NCI-H1417 treated with DMSO at 0.1 percent for 48 hours (cell line): ENCODE results near the gene SENP7.
"Not testable (repeated sequence)": the region's sequence is repeated elsewhere in the genome, so short reads cannot be mapped to it uniquely, and the experiment has no call there.

Source experiments
- DNase-seq: peaks from one replicate; lab custom pipeline; 2025; lab: John Stamatoyannopoulos, UW

Gene SENP7

GRCh38 chr3:101438641-101439040 lies 74.4 kb downstream of the SENP7 start:
- DNase-seq = not testable (repeated sequence)

GRCh38 chr3:101433652-101434051 lies 79.4 kb downstream of the SENP7 start:
- no peak for DNase-seq

- DNase-seq = no peak
Measured at GRCh38 chr3:101423984-101424888, 88.8 kb downstream of the SENP7 start.

GRCh38 chr3:101418851-101419250 lies 94.2 kb downstream of the SENP7 start:
- DNase-seq = no peak

DNA sequence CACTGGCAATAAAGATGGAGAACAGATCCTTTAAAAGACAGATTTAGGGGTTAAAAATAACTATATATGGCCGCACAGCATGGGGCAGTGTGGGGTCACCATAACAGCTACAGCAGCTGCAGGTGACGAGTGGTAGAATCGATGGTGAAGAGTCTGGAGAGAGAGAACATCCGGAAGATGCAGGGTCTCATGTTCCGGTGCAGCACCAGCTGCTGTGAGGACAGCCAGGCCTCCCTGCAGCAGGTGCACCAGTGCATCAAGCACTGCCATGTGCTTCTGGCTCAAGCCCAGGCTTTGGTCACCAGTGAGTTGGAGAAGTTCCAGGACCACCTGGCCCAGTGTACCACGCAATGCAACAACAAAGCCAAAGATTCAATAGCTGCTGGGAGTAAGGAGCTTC lies 98.9 kb downstream of the SENP7 start:
- no peak for DNase-seq

DNA sequence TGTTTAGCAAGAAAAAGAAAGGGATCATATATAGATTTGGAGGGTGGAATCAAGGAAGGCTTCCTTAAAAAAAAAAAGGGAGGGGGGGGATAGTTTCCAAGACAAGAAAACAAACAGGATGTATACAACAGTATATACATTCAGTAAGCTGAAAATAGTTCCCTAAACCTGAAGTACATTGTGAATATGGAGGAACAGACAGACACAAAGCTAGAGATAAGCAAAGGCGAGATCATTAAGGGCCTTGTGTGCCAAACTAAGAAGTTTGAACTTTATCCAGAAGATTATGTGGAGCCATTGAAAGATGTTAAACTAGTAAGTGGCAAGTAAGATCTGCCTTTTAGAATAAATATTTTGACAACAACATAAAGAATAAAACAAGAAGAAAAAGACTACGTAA lies 99.4 kb downstream of the SENP7 start:
- no peak for DNase-seq

DNA sequence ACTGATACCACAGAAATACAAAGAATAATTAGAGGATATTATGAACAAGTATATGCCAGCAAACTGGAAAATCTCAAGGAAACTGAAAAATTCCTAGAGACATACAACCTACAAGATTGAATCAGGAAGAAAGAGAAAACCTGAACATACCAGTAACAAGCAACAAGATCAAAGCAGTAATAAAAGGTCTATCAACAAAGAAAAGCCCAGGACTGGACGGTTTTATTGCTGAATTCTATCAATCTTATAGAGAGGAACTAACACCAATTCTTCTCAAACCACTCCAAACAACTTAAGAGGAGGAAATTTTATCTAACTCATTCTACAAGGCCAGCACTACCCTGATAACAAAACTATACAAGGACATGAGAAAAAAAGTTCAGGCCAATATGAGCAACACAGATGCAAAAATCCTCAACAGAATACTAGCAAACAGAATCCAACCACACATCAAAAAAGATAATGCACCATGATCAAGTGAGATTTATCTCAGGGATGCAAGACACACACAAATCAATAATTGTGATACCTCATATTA lies 121.5 kb downstream of the SENP7 start:
- DNase-seq = no peak

- DNase-seq = no peak
Measured at GRCh38 chr3:101388706-101389105, 124.3 kb downstream of the SENP7 start.

GRCh38 chr3:101387351-101387750 lies 125.7 kb downstream of the SENP7 start:
- no peak for DNase-seq

- no peak for DNase-seq
Measured at GRCh38 chr3:101384426-101384825, 128.6 kb downstream of the SENP7 start.

GRCh38 chr3:101383656-101384055 lies 129.4 kb downstream of the SENP7 start:
- DNase-seq = no peak

DNA sequence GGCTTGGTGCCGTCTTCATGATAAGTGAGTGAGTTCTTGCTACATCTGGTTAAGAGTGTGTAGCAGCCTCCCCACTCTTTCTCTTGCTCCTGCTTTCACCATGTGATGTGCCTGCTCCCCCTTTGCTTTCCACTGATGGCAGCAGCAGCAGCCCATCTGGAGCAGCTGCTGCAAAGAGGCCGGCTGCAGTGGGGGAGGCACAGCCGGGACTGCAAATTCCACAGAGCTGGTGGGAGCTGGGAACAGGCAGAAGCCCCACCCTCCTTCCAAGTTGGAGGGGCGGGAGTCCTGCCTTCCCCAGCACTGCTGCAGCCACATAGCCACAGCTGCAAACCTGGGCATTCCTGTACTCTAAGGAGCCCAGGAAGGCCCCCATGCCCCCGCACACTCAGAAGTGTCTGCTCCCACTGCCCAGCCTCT lies 129.8 kb downstream of the SENP7 start:
- no peak for DNase-seq

GRCh38 chr3:101381809-101382208 lies 131.2 kb downstream of the SENP7 start:
- peak; percentile 32 for DNase-seq

DNA sequence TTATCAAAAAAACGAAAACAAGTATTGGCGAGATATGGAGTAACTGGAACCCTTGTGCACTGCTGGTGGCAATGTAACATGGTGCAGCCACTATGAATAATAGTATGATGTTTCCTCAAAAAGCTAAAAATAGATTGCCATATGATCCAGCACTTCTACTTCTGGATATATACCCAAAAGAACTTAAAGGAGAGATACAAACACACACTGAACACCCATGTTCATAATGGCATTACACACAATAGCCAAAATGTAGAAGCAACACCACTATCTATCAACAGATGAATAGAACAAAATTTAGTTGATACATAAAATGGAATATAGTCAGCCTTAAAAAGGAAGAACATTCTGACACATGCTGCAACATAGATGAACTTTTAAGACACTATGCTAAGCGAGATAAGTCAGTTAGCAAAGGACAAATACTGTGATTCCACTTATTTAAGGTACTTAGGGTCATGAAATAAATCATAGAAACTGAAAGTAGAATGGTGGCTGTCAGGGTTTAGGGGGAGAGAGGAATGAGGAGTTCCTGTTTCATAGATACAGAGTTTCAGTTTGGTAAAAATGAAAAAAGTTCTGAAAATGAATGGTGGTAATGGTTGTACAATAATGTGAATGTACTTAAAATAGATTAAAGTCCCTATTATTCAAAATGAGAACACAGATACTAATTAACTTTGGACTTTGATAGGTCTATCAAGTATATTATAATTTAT lies 133.2 kb downstream of the SENP7 start:
- DNase-seq = no peak

- DNase-seq = no peak
Measured at GRCh38 chr3:101377796-101378195, 135.2 kb downstream of the SENP7 start.

GRCh38 chr3:101377209-101377608 lies 135.8 kb downstream of the SENP7 start:
- no peak for DNase-seq

DNA sequence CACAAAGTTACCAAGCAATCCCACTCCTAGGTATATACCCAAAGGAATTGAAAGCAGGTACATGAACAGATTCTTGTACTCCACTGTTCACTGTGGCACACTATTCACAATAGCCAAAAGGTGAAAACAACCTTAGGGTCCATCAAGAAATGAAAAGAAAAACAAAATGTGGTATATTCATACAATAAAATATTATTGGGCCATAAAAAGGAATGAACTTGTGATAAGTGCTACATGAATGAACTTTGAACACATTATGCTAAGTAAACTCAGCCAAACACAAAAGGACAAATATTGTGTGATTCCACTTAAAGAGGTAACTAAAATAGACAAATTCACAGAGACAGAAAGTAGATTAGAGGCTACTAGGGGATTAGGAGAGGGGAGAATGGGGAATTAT lies 137.4 kb downstream of the SENP7 start:
- DNase-seq = no peak

GRCh38 chr3:101362406-101362805 lies 150.6 kb downstream of the SENP7 start:
- no peak for DNase-seq

- DNase-seq = no peak
Measured at GRCh38 chr3:101351829-101352228, 161.2 kb downstream of the SENP7 start.

GRCh38 chr3:101340591-101340990 lies 172.4 kb downstream of the SENP7 start:
- no peak for DNase-seq

DNA sequence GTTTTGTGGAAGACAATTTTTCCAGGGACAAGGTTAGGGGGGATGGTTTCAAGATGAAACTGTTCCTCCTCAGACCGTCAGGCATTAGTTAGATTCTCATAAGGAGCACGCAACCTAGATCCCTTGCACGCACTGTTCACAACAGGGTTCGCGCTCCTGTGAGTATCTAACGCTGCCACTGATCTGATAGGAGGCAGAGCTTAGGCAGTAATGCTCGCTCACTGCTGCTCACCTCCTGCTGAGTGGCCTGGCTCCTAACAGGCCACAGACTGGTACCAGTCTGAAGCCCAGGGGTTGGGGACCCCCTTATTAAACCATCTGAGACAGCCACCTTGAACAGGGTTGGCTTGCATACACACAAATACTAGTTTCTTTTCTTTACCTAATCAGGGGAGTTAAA lies 179.1 kb downstream of the SENP7 start:
- no peak for DNase-seq

- no peak for DNase-seq
Measured at GRCh38 chr3:101329016-101329673, 183.9 kb downstream of the SENP7 start.
